Measurements from ENCODE around the gene DPH7.

DNA sequence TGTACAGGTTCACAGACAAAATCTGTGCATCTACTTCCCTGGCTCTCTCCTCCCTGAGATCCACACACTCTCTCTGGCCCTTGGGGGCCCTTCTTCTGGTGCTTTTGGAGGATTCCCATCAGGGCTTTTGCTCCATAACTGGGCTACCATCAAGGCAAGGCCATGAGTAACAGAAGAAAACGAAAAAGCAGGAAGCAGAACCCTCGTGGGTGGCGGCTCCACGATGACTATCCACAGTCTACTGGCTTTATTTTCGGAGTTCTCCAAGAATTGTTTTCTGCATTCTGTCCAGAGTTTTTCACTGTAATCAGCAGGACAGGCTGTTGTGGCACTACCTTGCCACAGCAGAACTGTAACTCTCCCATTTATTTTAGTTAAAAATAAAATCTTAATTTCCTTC, 48.4 kb downstream of the DPH7 start:
- TF ChIP-seq CTCF (IDR thresholded peaks at IDR 0.05): no peak
- no peak for TF ChIP-seq EP300 (IDR thresholded peaks at IDR 0.05)

Measured in tibial nerve (tissue), 4 donors.